GM18873 (cell line): ENCODE data around the gene SLC26A4.

Experiments
- ATAC-seq: cut with Tn5 transposase; IDR thresholded peaks from one replicate; pipeline ENCODE4 v1.9.1; 2021; ENCODE audit warnings: mild to moderate bottlenecking, moderate library complexity, moderate number of reproducible peaks; ENCODE audit not compliant: unreplicated experiment, low FRiP score

SLC26A4 gene

GRCh38 chr7:107742678-107743566 is 82.3 kb downstream of the SLC26A4 start:
- ATAC-seq: peak; percentile 29

- peak; percentile 79 for ATAC-seq
Observed at GRCh38 chr7:107743567-107744344, 83.1 kb downstream of the SLC26A4 start, which contains the start of gene CBLL1. TSS of gene CBLL1 (plus strand) at chr7:107744142. CDS start at chr7:107744164, 22 bp downstream.

GRCh38 chr7:107744345-107744750 is 83.7 kb downstream of the SLC26A4 start:
- peak; percentile 36 for ATAC-seq

- ATAC-seq: no peak
Observed at GRCh38 chr7:107746006-107746405, 85.4 kb downstream of the SLC26A4 start.

GRCh38 chr7:107751113-107751512 is 90.5 kb downstream of the SLC26A4 start:
- ATAC-seq: no peak

- ATAC-seq: no peak
Observed at GRCh38 chr7:107754642-107755041, 94.0 kb downstream of the SLC26A4 start.

- ATAC-seq: no peak
Observed at GRCh38 chr7:107758667-107759066, 98.0 kb downstream of the SLC26A4 start.

GRCh38 chr7:107767391-107767790 is 106.8 kb downstream of the SLC26A4 start:
- ATAC-seq: no peak
